Stimulated activated CD4-positive, alpha-beta T cell treated with anti-CD3 and anti-CD28 coated beads, Interleukin-4, amount 100 ng/mL, for 48 hours (primary cell): ENCODE measurements around the gene RGS6.

Experiments
- DNase-seq, 2 donors: peaks; one replicate each; pipeline ENCODE4 v3.0.0-alpha.2; 2020; ENCODE audit warnings: low read depth in 2 of 2

The RGS6 gene

DNA sequence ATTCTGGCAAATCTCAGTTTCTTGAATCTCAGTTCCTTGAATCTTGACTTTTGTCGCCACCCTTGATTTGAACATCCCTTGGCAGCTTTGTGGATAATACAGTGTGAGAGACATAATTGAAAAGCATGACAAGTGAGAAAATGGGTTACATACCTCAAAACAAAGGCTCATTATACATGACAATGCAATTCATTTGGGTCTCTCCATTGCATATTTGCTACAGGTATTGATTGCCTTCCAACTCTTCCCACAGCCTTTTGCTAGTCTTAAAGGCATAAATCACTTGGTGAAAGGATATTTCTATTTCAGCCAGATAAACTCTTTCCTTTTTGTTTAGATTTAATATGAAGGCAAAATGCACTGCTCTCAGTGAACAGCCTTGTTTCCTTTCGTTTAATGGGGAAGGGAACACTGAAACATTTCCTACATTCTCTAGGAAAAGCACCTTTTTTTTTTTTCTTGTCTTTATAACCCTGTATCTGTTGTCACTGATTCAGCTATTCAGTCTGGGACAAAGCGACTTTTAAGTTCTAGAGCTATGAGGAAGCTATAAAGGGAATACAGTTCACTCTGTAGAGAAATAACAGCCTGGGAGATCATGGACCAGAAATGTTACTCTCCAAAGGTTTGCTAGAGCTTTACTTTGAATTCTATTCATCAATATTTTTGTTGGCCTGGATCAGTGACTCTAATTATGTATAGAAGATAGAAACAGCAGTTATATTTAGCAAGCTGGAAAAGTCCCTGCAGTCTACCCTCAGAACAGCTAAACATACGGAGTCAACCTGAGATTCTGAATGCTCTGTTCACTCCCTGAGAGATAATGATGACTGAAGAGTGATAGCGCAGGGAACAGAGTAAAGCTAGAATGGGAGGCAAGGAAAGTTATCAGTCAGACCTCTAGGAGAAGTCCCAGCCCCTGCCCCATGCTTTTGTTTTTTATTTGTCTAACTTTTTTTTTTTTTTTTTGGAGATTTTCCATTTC is 311.4 kb downstream of the RGS6 start:
- no peak for DNase-seq

DNA sequence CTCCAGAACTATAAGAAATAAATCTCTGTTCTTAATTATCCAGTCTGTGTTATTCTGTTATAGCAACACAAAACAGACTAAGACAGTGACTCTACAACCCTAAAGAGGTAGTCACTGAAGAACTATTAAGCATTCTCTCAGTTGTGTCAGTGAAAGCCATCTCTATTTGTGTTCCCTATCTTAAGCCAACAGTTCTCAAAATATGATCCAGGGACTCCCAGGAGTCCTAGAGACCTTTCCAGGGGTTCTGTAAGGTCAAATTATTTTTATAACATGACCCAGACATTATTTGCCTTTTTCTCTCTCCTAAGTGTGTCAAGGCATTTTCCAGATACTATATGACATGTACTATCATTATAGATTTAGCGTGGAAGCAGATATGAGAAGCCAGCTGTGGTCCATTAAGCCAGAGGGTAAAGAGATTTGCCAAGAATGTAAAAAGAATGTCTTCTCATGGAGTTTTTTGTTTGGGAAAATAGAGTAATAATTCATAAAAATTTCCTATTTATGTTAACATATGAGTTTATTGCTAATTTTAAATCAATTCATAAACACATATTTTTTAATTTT is 315.8 kb downstream of the RGS6 start:
- DNase-seq: no peak

DNA sequence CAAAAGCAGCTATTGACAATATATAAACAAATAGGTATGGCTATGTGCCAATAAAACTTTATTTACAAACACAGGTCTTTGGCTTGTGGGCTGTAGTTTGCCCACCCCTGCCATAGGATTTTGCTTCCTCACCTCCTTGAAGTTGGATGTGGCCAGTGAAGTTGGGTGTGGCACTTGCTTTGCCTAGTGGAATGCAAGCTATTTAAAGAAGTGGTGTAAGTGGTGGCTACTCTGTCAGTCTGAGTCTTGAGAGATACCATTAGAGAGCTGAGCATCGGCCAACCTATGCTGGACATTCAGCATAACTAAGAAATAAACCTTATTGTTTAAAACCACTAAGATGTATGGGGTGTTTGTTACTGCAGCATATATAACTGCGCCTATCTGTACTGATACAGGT is 321.3 kb downstream of the RGS6 start:
- DNase-seq: no peak

DNA sequence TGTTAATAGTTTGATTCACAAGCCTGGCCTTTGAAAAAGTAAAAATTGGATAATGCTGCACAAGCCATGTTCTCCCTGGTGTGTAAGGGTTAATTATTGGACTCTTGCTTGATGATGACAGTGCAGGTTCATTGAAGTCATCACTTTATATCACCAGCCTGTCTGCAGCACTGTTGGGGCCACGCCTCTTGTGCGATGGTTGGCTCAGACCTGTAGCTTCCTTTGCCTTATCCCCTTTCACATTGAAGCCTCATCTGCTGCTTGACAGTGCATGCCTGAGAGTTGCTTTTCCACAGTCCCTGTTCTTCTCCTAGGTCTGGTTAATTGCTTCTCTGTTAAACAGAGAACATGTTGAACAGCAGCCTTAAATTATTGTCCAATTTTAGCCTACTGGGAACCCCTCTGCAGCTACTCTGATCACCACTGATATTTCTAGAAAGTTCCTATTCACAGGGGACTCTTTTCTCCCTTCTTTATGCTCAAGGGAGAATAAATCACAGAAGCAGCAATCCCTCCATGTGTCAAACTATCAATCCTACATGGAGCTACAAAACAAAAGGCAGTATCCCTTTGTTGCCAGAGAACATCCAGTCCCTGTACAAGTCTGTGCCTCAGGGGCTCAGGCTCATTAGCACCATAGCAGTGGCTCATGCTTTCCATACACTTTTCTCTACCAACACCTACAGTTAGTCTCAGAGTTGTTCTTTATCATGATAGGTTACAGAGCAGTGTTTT is 322.1 kb downstream of the RGS6 start:
- DNase-seq: no peak

DNA sequence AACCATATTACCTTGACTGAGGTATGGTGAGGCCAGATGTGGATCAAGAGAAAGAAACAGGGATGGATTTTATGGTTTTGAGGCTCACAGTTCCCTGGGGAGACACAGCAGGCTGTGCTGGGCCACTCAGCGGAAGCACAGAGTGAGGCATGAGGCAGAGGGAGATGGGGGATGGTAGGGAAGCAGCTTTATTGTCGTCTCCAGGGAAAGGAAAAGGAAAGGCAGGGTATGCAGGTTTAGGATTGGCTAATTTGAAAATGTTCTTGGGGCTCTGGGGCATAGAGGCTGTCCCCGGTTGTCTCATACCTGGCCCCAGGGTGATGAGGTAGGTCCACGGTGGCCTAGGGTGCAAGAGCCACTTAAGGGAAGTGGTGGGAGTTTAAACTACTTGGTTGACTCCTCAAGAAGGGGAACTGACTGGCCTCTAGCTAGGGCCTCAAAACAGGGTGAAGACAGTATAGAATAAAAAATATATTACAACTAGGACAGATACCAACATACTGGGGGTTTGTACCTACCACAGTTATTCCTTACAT is 322.8 kb downstream of the RGS6 start:
- no peak for DNase-seq

DNA sequence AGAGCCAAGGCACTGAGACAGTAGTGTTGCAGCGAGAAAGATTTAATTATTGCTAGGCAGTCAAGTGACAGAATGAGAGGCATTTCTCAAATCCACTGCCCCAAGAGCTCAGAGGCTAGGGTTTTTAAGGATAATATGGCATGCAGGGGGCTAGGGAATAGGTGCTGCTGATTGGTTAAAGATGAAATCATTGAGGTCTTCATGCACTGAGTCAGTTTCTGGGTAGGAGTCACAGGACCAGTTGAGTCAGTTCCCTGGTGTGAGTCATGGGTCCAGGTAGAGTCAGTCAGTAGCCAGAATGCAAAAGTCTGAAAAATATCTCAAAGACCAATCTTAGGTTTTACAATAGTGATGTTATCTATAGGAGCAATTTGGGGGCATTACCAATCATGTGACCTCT is 323.8 kb downstream of the RGS6 start:
- DNase-seq: peak in 1 of 2 donors; percentile 11

DNA sequence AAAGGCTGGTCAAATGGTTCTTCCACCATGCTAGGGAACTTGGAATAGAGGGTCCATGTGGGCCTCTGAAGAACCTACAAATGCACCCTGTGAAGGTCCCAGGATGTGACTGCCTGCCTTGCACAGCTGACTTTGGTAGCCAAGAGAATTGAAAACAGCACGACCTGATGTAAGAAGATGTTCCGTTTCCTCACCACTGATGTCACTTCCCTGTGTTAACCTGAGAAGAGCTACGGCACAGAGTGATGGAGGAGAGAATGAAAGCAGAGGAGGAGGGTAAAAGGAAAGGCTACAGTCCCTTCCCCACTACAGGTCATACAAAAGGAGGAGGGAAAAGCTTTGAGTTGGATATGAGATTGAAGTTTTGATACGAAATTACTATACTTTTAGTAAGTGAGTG is 328.8 kb downstream of the RGS6 start:
- no peak for DNase-seq

DNA sequence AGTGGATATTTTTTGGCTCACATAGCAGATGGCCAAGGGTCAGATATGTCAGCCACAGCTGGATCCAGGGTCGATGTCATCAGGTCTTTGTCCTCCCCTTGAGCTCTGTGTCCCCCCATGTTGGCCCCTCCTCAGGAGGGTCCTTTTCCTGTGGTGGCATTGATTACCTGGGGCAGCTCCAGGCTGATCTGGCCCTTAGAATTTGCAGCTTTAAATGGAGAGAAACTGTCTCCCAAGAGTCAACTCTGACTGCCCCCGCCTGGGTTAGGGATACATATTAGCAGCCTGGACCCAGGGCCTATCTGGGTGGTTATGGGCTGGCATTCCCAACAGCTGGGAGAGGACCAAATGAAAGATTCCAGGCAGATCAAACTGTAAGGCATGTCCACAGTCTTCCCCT is 330.5 kb downstream of the RGS6 start:
- DNase-seq: no peak

DNA sequence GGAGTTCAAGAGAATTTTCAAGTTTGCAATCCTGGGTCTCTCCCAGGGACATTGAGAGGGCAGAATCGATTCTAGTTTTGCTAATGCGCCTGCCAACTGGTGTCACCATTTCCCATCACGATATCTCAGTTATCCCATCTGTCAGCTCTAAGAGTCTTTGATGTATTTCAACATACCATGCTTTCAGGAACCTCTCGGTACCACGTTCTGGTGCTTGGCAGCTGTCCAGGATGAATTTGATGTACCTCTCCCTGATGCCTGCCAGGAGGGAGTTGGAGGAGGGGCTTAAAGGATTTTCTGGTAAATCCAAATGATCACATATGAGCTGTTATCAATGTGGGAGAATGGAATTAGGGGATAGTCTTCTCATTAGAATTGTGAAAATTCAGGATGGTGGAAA is 332.5 kb downstream of the RGS6 start:
- DNase-seq: no peak

DNA sequence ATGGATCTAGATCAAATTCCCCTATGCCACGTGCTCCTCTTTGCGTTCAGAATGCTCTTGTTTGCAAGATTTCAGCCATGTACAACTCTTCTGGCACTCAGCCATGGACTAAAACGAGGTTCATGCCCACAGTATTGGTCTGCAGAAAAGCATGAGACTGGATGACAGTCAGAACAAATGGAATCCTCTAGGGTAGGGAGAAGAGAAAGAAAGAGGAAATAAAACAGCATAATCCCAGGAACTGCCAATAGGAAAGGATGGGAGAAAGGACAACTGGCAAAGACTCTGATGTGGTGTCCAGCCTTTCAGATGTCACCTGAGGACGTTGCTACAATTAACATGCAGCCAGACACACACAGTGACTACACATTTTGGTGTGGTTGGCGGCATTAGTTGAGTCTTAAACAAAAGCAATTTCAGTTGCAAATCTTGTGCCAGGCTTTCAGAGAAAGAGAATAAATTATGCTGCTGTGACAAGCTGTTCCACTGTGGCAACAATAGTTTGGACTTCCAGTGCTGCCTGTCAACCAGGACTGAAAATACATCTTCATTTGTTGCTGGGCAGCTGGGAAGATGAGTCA is 338.0 kb downstream of the RGS6 start:
- DNase-seq: no peak

DNA sequence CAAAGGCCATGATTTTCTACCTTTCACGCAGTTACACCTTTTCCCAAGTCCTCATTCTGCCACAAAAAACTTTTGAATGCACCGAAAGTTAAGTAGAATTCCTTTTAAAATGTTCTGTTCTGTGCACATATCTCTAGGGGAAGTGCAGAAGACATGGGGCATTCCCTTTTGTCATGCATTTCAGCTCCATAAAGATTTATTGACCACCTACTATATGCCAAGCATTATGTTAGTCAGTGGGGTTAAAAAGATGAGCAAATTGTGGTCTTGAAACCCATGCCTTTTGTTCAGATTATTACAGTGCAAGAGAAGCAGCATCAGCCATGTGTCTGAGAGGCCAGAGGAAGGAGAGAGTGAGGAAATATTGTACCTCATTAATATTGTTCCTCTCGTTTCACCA is 338.5 kb downstream of the RGS6 start:
- DNase-seq: no peak

DNA sequence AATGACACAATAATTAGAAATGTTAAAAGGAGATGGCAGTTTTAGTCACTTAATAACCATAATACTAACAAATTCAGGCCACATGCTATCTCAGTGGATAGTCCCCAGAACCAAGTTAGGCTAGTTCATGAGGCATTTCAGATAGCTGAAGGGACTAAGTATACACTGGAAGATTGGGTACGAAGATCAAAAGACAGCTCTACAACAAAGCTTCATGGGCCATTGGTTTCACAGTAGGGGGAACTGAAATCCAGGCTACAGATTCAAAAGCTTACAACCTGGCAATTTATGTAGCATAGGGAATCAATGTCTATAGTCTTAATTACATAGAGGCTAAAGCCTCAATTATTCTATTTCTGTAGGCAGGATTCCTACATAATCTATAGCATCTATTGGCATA is 343.0 kb downstream of the RGS6 start:
- no peak for DNase-seq

DNA sequence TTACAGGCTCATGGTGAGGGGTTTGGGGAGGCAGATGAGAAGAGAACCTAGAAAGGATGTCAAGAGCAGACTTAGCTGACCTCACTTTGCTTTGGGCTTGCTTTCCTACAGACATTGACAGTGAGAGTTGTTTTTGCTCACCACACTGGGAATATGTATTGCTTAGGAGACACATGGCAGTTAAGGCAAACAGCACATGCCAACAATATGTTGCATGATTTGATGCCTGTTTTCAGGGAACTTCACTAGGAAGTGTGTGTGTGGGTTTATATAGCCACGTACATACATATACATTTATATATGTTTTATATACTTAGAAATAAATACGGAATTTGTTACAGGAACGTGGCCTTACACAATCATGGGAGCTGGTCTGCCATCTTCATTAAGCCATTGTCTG is 346.1 kb downstream of the RGS6 start:
- DNase-seq: no peak

DNA sequence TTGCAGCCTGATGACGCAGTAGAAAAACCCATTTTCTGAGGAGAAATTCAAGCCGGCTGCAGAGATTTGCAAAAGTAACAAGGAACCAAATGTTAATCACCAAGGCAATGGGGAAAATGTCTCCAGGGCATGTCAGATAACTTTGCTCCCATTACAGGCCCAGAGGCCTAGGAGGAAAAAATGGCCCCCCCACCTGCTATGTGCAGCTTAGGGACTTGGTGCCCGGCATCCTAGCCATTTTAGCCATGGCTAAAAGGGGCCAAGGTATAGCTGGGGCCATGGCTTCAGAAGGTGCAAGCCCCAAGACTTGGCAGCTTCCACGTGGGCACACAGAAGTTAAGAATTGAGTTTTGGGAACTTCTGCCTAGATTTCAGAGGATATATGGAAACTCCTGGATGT is 351.9 kb downstream of the RGS6 start:
- no peak for DNase-seq

DNA sequence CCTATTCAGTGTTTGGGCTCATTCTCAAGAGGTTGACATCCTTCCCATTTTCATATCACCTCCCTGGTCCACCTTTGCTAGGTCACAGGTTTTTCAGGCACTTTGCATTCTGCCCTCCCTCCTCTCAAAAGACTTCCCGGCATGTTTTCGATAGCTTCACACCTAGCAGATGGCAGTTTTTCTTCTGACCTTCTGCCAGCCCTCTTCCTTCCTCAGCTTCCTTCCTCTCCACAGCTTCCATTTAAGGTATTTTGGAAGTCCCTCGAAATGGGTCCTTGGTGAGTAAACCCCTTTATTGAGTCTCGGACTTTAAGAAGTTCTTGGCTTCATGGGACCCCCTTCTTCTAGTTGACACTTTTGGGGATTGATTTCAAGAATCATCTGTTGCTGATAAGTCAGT is 358.0 kb downstream of the RGS6 start:
- no peak for DNase-seq

DNA sequence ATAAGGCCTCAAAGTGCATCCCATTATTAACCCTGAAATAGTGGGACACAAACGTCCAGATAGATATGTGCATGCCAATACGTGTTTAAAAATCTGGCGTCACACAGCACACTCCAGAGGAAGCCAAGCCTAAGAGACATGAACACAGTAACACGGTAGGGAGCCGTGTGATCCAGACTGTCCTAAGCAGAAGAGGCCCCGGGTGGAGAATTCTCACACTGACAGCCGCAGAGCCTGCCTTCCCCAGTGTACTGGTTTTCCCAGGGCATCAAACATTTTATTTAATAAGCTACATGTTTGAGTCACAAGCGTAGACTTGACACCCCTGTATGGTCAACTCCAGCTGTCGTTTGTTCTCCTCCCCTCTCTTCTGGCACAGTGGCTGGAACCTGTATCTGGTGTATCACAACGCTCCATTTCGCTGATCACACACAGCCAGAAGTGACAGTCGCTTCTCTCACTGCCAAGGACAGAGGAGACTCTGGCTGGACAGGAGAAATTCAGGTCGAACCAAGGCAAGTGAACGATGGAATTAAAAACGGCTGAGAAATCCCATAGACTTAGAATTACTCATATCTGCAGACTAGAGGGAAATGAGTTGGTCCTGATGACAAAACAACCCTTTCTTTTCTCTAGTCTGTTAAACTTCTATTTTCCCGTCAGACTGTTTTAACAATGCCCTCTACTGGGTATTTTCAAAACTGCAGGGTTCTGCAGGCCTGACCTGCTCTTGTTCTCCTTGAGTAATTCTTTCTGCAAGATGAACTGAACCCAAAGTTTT is 359.9 kb downstream of the RGS6 start:
- DNase-seq: no peak

DNA sequence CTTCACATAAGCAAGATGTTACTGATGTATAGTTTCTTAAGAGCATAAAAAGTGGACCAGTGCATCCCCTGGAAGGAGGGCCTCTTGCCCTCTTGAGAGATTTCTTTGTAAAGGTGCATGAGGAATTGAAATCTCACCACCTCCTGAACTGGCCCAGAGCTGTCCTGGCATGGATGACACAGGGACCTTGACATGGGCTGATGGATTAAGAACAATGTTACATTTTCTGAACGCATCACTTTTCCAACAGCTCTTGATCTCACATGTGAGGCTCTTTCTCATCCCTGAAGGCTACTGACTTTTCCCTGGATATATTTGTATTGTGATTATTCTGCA is 360.4 kb downstream of the RGS6 start:
- no peak for DNase-seq

DNA sequence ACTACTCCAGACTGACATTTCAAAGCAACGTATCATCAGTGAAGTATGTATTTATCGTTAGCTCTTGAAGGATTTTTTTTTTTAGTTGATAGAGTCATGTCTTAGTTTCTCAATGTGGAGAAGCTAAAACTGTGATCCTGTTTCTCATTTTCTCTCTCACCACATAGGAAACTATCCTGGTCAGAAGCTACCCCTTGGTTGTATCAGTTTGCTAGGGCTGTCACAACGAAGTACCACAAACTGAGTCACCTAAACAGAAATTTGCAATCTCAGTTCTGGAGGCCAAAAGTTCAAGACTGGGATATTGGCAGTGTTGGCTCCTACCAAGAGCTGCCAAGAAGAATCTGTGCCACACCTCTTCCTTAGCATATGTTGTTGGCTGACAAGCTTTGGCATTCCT is 369.1 kb downstream of the RGS6 start:
- DNase-seq: no peak

DNA sequence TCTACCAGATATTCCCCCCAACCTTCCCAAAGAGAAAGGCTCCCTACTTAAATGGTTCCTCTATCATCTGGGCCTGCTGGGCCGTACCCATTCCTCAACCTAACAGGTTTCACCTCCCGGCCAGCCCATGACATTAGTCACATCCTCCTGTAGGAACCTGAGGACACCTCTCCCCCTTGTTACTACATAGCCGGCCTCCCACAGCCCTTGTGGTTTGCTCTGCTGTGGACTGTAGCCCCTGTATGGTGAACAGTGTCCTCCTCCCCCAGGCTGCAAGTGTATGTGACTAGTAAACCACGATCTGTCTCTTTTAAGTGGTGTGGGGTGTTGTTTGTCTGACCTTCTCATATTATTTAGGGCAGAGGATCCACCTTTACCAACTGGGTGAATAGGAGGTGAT is 371.7 kb downstream of the RGS6 start:
- no peak for DNase-seq

DNA sequence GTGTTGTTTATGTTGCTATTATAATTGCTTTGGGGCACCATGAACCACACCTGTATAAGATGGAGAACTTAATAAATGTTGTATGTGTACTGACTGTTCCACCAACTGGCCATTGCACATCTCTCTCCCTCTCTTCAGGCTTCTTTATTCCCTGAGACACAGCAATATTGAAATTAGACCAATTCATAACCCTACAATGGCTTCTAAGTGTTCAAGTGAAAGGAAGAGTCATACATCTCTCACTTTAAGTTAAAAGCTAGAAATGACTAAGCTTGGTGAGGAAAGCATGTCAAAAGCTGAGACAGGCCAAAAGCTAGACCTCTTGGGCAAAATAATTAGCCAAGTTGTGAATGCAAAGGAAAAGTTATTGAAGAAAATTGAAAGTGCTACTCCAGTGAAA is 373.3 kb downstream of the RGS6 start:
- DNase-seq: no peak

DNA sequence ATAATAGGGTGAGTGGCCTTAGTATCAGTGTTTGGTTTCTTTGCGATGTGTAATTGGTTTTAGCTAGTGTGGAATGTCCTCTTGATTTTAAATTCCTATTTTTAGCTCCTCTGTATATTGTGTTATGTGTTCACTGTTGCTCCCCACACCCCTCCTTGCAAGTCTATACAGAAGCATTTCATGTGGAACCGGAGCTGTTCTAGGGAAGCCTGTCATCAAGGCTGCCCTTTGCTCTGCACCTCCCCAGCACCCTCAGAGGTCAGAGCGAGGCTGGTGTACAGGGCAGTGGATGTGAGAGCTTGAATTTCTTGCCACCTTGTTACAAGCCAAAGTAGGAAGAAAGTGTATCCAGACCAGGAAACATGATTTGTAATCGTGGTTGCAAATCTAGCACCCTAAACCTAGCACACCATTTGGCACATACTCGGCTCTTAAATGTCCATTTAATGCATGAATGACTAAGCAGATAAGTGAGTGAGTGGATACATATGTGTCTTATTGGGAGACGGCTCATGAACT is 376.8 kb downstream of the RGS6 start:
- no peak for DNase-seq
